ENCODE data around the gene EIF3K. TPM values are rescaled to one million over a fixed set of nuclear protein-coding genes. Genes with fewer than 3 reads are reported as not detected.

The EIF3K gene
- total RNA-seq, 6 donors from 2014 or later = 142 to 404 (median 242) TPM

DNA sequence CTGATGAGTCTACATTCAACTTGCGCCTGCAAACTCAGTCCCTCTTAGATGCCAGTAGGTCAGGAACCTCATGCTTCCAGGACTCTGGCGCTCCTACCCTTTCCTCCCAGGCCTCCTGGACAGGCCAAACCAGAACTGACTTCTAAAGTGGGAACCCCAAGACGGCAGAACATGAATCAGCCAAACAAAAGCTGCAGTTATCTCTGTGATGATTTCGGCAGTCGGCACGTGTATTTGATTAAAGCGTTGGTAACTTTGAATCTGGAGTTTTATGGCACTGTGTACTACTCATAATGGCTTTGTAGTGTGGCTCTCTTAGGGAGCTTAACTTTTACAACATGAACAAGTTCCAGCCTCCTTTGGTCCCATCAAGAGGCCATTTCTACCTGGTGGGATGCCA lies 42.1 kb downstream of the EIF3K start:
- 55 to 62% methylated on average over 7 of the region's 7 CpGs for WGBS, 2 donors
- Histone ChIP-seq H3K27ac (peak overlapping the region; percentile 87 to 97 (median 94)), H3K4me1 (peaks cover 96 to 100% (median 98%) of the 10 kb centered on the region in 4 donors), H3K36me3 (peaks cover 0 to 21% (median 0%) of the 10 kb centered on the region in 4 donors), H3K9me3 (no peaks in the 10 kb centered on the region), H3K4me3 (no peak overlapping the region), H3K27me3 (no peaks in the 10 kb centered on the region)
- TF ChIP-seq, protein P1, sequence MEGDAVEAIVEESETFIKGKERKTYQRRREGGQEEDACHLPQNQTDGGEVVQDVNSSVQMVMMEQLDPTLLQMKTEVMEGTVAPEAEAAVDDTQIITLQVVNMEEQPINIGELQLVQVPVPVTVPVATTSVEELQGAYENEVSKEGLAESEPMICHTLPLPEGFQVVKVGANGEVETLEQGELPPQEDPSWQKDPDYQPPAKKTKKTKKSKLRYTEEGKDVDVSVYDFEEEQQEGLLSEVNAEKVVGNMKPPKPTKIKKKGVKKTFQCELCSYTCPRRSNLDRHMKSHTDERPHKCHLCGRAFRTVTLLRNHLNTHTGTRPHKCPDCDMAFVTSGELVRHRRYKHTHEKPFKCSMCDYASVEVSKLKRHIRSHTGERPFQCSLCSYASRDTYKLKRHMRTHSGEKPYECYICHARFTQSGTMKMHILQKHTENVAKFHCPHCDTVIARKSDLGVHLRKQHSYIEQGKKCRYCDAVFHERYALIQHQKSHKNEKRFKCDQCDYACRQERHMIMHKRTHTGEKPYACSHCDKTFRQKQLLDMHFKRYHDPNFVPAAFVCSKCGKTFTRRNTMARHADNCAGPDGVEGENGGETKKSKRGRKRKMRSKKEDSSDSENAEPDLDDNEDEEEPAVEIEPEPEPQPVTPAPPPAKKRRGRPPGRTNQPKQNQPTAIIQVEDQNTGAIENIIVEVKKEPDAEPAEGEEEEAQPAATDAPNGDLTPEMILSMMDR (IDR thresholded peaks at IDR 0.05) = no peak
- TF ChIP-seq POLR2A (IDR thresholded peaks at IDR 0.05) (no peak), EP300 (IDR thresholded peaks at IDR 0.05) (no peak)
- DNase-seq (no peak), ATAC-seq (ENCODE audit: low FRiP score in 2 of 2) (no peak)

DNA sequence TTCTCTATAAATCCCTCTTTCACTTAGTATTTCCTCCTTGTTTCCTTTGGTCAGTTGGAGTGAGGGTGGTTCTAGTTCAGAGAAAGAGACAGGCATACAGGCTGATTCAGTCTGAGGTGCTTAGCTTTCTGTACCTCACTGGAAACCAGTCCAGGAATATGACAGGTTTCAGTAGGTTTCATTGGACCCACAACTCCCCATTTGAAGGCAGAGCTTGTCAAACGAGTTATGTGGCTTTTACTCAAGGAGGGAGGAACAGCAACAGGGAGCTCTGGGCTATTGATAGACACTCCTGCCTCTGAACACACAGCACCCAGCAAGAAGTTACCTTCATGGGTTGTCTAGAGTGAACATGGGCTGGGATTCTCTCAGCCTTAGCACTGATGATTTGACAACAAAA lies 43.0 kb downstream of the EIF3K start:
- 28 to 29% methylated on average over 1 of the region's 1 CpG for WGBS, 2 donors

DNA sequence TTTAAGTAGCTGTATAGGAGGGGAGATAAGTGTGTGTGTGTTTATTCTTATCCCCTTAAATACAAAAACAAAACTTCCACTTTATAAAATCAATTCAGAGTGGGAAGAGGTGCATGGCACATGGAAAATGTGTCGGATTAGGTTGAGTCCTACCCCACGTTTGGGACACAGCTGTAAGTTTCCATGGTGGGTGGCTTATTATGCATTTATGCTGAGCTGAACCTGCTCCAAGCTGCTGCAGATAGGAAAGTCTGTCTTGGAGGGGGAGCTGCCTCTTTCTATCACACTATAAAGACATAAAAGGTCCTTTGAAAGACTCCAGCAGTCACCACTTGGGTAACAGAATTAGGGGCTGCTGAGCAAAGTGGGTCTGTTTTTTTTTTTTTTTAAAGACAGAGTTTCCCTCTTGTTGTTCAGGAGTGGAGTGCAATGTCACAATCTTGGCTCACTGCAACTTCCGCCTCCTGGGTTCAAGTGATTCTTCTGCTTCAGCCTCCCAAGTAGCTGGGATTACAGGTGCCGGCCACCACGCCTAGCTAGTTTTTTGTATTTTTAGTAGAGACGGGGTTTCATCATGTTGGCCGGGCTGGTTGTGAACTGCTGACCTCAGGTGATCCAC lies 43.7 kb downstream of the EIF3K start:
- peak overlapping the region; percentile 87 to 97 (median 94) for H3K27ac ChIP-seq
- TF ChIP-seq, protein P1 (IDR thresholded peaks at IDR 0.05) = no peak
- no peak for TF ChIP-seq POLR2AphosphoS5 (IDR thresholded peaks at IDR 0.05)
- TF ChIP-seq POLR2A (IDR thresholded peaks at IDR 0.05) = no peak
- TF ChIP-seq EP300 (IDR thresholded peaks at IDR 0.05) = no peak
- DNase-seq (peak in 1 of 2 donors; percentile 56), ATAC-seq (ENCODE audit: low FRiP score in 2 of 2) (no peak)
- WGBS, 2 donors = 37 to 45% methylated on average over 7 of the region's 7 CpGs
- H3K36me3 ChIP-seq = peaks cover 0 to 13% (median 0%) of the 10 kb centered on the region in 4 donors
- no peaks in the 10 kb centered on the region for H3K9me3 ChIP-seq
- peaks cover 96 to 100% (median 98%) of the 10 kb centered on the region in 4 donors for H3K4me1 ChIP-seq
- no peaks in the 10 kb centered on the region for H3K27me3 ChIP-seq
- H3K4me3 ChIP-seq = no peak overlapping the region

More for the DNA sequence above, 43.0 kb downstream of the EIF3K start:
- Histone ChIP-seq H3K36me3 (peaks cover 0 to 15% (median 0%) of the 10 kb centered on the region in 4 donors), H3K4me3 (no peak overlapping the region), H3K9me3 (no peaks in the 10 kb centered on the region), H3K27me3 (no peaks in the 10 kb centered on the region), H3K27ac (peak overlapping the region; percentile 87 to 97 (median 94)), H3K4me1 (peaks cover 96 to 100% (median 98%) of the 10 kb centered on the region in 4 donors)
- ATAC-seq (ENCODE audit: low FRiP score in 2 of 2) (peak in 1 of 2 donors; percentile 4), DNase-seq (peak in 1 of 2 donors; percentile 77)
- TF ChIP-seq, protein P1 (IDR thresholded peaks at IDR 0.05) = no peak
- peak in 1 of 4 donors; percentile 53 for TF ChIP-seq POLR2A (IDR thresholded peaks at IDR 0.05)
- TF ChIP-seq EP300 (IDR thresholded peaks at IDR 0.05) = no peak
- peak in 1 of 2 donors; percentile 12 for TF ChIP-seq POLR2AphosphoS5 (IDR thresholded peaks at IDR 0.05)

DNA sequence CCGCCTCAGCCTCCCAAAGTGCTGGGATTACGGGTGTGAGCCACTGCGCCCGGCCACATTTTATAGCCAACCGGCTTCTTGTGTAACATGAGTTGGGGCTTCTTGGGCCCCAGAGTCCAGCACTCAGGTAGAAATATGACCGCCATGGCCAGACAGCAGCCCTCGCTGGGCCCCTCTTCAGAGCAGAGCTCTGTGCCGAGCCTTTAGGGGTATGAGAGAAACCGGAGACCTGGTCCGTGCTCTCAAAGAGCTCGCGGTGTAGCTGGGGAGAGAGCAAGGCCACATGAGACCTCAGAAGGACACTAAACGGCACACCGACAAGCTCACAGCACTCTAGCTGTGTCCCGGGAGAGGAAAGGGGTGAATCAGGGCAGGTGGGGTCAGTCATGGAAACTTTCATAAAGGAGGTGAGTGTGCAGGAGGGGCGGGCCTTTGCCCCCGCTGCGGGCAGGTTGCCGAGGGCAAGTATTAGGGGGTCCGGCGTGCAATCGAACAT lies 44.2 kb downstream of the EIF3K start:
- Histone ChIP-seq H3K4me1 (peaks cover 96 to 100% (median 98%) of the 10 kb centered on the region in 4 donors), H3K27me3 (no peaks in the 10 kb centered on the region), H3K4me3 (no peak overlapping the region), H3K9me3 (no peaks in the 10 kb centered on the region), H3K36me3 (peaks cover 0 to 9% (median 0%) of the 10 kb centered on the region in 4 donors), H3K27ac (peak overlapping the region; percentile 87 to 97 (median 94))
- TF ChIP-seq EP300 (IDR thresholded peaks at IDR 0.05) (no peak), POLR2AphosphoS5 (IDR thresholded peaks at IDR 0.05) (no peak), POLR2A (IDR thresholded peaks at IDR 0.05) (no peak)
- TF ChIP-seq, protein P1 (IDR thresholded peaks at IDR 0.05) = no peak
- no peak for ATAC-seq (ENCODE audit: low FRiP score in 2 of 2)
- DNase-seq = no peak
- WGBS, 2 donors = 74 to 77% methylated on average over 16 to 20 of the region's 22 CpGs

All from upper lobe of left lung (tissue), 6 donors.